ENCODE data around the gene NREP.

Gene NREP

GRCh38 chr5:111697881-111698757, 58.9 kb downstream of the NREP start:
- no peak overlapping the region for H3K4me3 ChIP-seq (ENCODE audit: low read depth, low read length)
- H3K27me3 ChIP-seq (ENCODE audit: insufficient read depth, low read length): no peaks in the 10 kb centered on the region
- H3K27ac ChIP-seq (ENCODE audit: low read depth, low read length): no peak overlapping the region
- peak overlapping the region; percentile 16 for H2AFZ ChIP-seq (ENCODE audit: low read length, unreplicated experiment)
- peaks cover 21% of the 10 kb centered on the region for H3K4me1 ChIP-seq (ENCODE audit: control insufficient read depth, insufficient read depth, low read length, unreplicated experiment)
- no peaks in the 10 kb centered on the region for H3K36me3 ChIP-seq (ENCODE audit: insufficient read depth, low read length)
- no peaks in the 10 kb centered on the region for H3K79me2 ChIP-seq (ENCODE audit: control insufficient read depth, insufficient read depth, low read length, unreplicated experiment)

GRCh38 chr5:111697215-111697614, 59.8 kb downstream of the NREP start:
- Histone ChIP-seq H3K27me3 (ENCODE audit: insufficient read depth, low read length) (no peaks in the 10 kb centered on the region), H2AFZ (ENCODE audit: low read length, unreplicated experiment) (no peak overlapping the region), H3K79me2 (ENCODE audit: control insufficient read depth, insufficient read depth, low read length, unreplicated experiment) (no peaks in the 10 kb centered on the region), H3K36me3 (ENCODE audit: insufficient read depth, low read length) (no peaks in the 10 kb centered on the region), H3K4me1 (ENCODE audit: control insufficient read depth, insufficient read depth, low read length, unreplicated experiment) (peaks cover 21% of the 10 kb centered on the region), H3K27ac (ENCODE audit: low read depth, low read length) (no peak overlapping the region), H3K4me3 (ENCODE audit: low read depth, low read length) (no peak overlapping the region)

GRCh38 chr5:111695991-111696390, 61.0 kb downstream of the NREP start:
- Histone ChIP-seq H3K27ac (ENCODE audit: low read depth, low read length) (no peak overlapping the region), H3K79me2 (ENCODE audit: control insufficient read depth, insufficient read depth, low read length, unreplicated experiment) (no peaks in the 10 kb centered on the region), H2AFZ (ENCODE audit: low read length, unreplicated experiment) (no peak overlapping the region), H3K27me3 (ENCODE audit: insufficient read depth, low read length) (no peaks in the 10 kb centered on the region), H3K4me3 (ENCODE audit: low read depth, low read length) (no peak overlapping the region), H3K4me1 (ENCODE audit: control insufficient read depth, insufficient read depth, low read length, unreplicated experiment) (peaks cover 21% of the 10 kb centered on the region), H3K36me3 (ENCODE audit: insufficient read depth, low read length) (no peaks in the 10 kb centered on the region)

- H2AFZ ChIP-seq (ENCODE audit: low read length, unreplicated experiment): no peak overlapping the region
Observed at GRCh38 chr5:111694133-111694532, 62.9 kb downstream of the NREP start.

GRCh38 chr5:111691914-111692313, 65.1 kb downstream of the NREP start:
- H3K79me2 ChIP-seq (ENCODE audit: control insufficient read depth, insufficient read depth, low read length, unreplicated experiment): no peaks in the 10 kb centered on the region
- no peak overlapping the region for H3K4me3 ChIP-seq (ENCODE audit: low read depth, low read length)
- H2AFZ ChIP-seq (ENCODE audit: low read length, unreplicated experiment): no peak overlapping the region
- H3K36me3 ChIP-seq (ENCODE audit: insufficient read depth, low read length): no peaks in the 10 kb centered on the region
- no peaks in the 10 kb centered on the region for H3K27me3 ChIP-seq (ENCODE audit: insufficient read depth, low read length)
- H3K27ac ChIP-seq (ENCODE audit: low read depth, low read length): no peak overlapping the region
- peaks cover 18% of the 10 kb centered on the region for H3K4me1 ChIP-seq (ENCODE audit: control insufficient read depth, insufficient read depth, low read length, unreplicated experiment)

More at GRCh38 chr5:111694133-111694532, 62.9 kb downstream of the NREP start:
- Histone ChIP-seq H3K36me3 (ENCODE audit: insufficient read depth, low read length) (no peaks in the 10 kb centered on the region), H3K4me1 (ENCODE audit: control insufficient read depth, insufficient read depth, low read length, unreplicated experiment) (peaks cover 21% of the 10 kb centered on the region), H3K79me2 (ENCODE audit: control insufficient read depth, insufficient read depth, low read length, unreplicated experiment) (no peaks in the 10 kb centered on the region), H3K4me3 (ENCODE audit: low read depth, low read length) (no peak overlapping the region), H3K27ac (ENCODE audit: low read depth, low read length) (no peak overlapping the region), H3K27me3 (ENCODE audit: insufficient read depth, low read length) (no peaks in the 10 kb centered on the region)

GRCh38 chr5:111691508-111691907, 65.5 kb downstream of the NREP start:
- Histone ChIP-seq H3K4me1 (ENCODE audit: control insufficient read depth, insufficient read depth, low read length, unreplicated experiment) (peaks cover 18% of the 10 kb centered on the region), H3K27ac (ENCODE audit: low read depth, low read length) (no peak overlapping the region), H3K27me3 (ENCODE audit: insufficient read depth, low read length) (no peaks in the 10 kb centered on the region), H3K36me3 (ENCODE audit: insufficient read depth, low read length) (no peaks in the 10 kb centered on the region), H3K79me2 (ENCODE audit: control insufficient read depth, insufficient read depth, low read length, unreplicated experiment) (no peaks in the 10 kb centered on the region), H3K4me3 (ENCODE audit: low read depth, low read length) (no peak overlapping the region), H2AFZ (ENCODE audit: low read length, unreplicated experiment) (no peak overlapping the region)

GRCh38 chr5:111689357-111689935, 67.5 kb downstream of the NREP start:
- Histone ChIP-seq H2AFZ (ENCODE audit: low read length, unreplicated experiment) (no peak overlapping the region), H3K4me1 (ENCODE audit: control insufficient read depth, insufficient read depth, low read length, unreplicated experiment) (peaks cover 9% of the 10 kb centered on the region), H3K27me3 (ENCODE audit: insufficient read depth, low read length) (no peaks in the 10 kb centered on the region), H3K36me3 (ENCODE audit: insufficient read depth, low read length) (no peaks in the 10 kb centered on the region), H3K79me2 (ENCODE audit: control insufficient read depth, insufficient read depth, low read length, unreplicated experiment) (no peaks in the 10 kb centered on the region), H3K4me3 (ENCODE audit: low read depth, low read length) (no peak overlapping the region), H3K27ac (ENCODE audit: low read depth, low read length) (no peak overlapping the region)

GRCh38 chr5:111685969-111686368, 71.0 kb downstream of the NREP start:
- H2AFZ ChIP-seq (ENCODE audit: low read length, unreplicated experiment): no peak overlapping the region
- H3K27ac ChIP-seq (ENCODE audit: low read depth, low read length): no peak overlapping the region
- no peaks in the 10 kb centered on the region for H3K79me2 ChIP-seq (ENCODE audit: control insufficient read depth, insufficient read depth, low read length, unreplicated experiment)
- H3K36me3 ChIP-seq (ENCODE audit: insufficient read depth, low read length): no peaks in the 10 kb centered on the region
- H3K27me3 ChIP-seq (ENCODE audit: insufficient read depth, low read length): no peaks in the 10 kb centered on the region
- H3K4me3 ChIP-seq (ENCODE audit: low read depth, low read length): no peak overlapping the region
- H3K4me1 ChIP-seq (ENCODE audit: control insufficient read depth, insufficient read depth, low read length, unreplicated experiment): peaks cover 12% of the 10 kb centered on the region

GRCh38 chr5:111682641-111683040, 74.4 kb downstream of the NREP start:
- Histone ChIP-seq H3K36me3 (ENCODE audit: insufficient read depth, low read length) (no peaks in the 10 kb centered on the region), H3K79me2 (ENCODE audit: control insufficient read depth, insufficient read depth, low read length, unreplicated experiment) (no peaks in the 10 kb centered on the region), H3K27me3 (ENCODE audit: insufficient read depth, low read length) (no peaks in the 10 kb centered on the region), H3K27ac (ENCODE audit: low read depth, low read length) (no peak overlapping the region), H3K4me1 (ENCODE audit: control insufficient read depth, insufficient read depth, low read length, unreplicated experiment) (peaks cover 24% of the 10 kb centered on the region), H3K4me3 (ENCODE audit: low read depth, low read length) (no peak overlapping the region), H2AFZ (ENCODE audit: low read length, unreplicated experiment) (no peak overlapping the region)

GRCh38 chr5:111682121-111682520, 74.9 kb downstream of the NREP start:
- H3K27me3 ChIP-seq (ENCODE audit: insufficient read depth, low read length): no peaks in the 10 kb centered on the region
- no peaks in the 10 kb centered on the region for H3K36me3 ChIP-seq (ENCODE audit: insufficient read depth, low read length)
- peak overlapping the region; percentile 79 for H2AFZ ChIP-seq (ENCODE audit: low read length, unreplicated experiment)
- H3K4me1 ChIP-seq (ENCODE audit: control insufficient read depth, insufficient read depth, low read length, unreplicated experiment): peaks cover 24% of the 10 kb centered on the region
- H3K27ac ChIP-seq (ENCODE audit: low read depth, low read length): peak overlapping the region; percentile 82; the same call in 1 of the 2 replicates
- H3K79me2 ChIP-seq (ENCODE audit: control insufficient read depth, insufficient read depth, low read length, unreplicated experiment): no peaks in the 10 kb centered on the region
- H3K4me3 ChIP-seq (ENCODE audit: low read depth, low read length): peak overlapping the region; percentile 56
